WTC11 (cell line): ENCODE data around the gene MYBPH. TPM values are rescaled to one million over a fixed set of nuclear protein-coding genes. Genes with fewer than 3 reads are reported as not detected.
A peak's percentile ranks its signal among the peaks of the same experiment; 100 is the strongest.

Experiments used
- AR ChIP-seq: fragments of 250-450 bp; sonication (Bioruptor Pico); IDR thresholded peaks from 2 replicates; pipeline ENCODE4 v1.9.0; 2021; ENCODE audit warnings: mild to moderate bottlenecking
- ARID4B ChIP-seq: sonication (generic); formaldehyde crosslinking; IDR thresholded peaks from 2 replicates; pipeline ENCODE4 v1.8.0; 2023; ENCODE audit warnings: missing genetic modification reagents, mild to moderate bottlenecking, borderline replicate concordance
- ATF1 ChIP-seq: sonication (generic); formaldehyde crosslinking; IDR thresholded peaks from 2 replicates; pipeline ENCODE4 v1.8.1; 2023; ENCODE audit warnings: mild to moderate bottlenecking, moderate library complexity, missing genetic modification reagents
- EMX1 ChIP-seq: fragments of 250-450 bp; sonication (Bioruptor Pico); IDR thresholded peaks from 2 replicates; pipeline ENCODE4 v1.8.0; 2021; ENCODE audit warnings: mild to moderate bottlenecking
- MAX ChIP-seq: sonication (generic); formaldehyde crosslinking; IDR thresholded peaks from 2 replicates; pipeline ENCODE4 v1.8.0; 2022; ENCODE audit warnings: mild to moderate bottlenecking, missing genetic modification reagents
- MXD4 ChIP-seq: fragments of 250-450 bp; sonication (Bioruptor Pico); IDR thresholded peaks from 2 replicates; pipeline ENCODE4 v1.8.0; 2021; ENCODE audit warnings: mild to moderate bottlenecking, moderate library complexity, borderline replicate concordance
- NFATC4 ChIP-seq: fragments of 250-450 bp; sonication (Bioruptor Pico); IDR thresholded peaks from 2 replicates; pipeline ENCODE4 v1.9.0; 2021; ENCODE audit warnings: mild to moderate bottlenecking
- NR1H2 ChIP-seq: sonication (generic); formaldehyde crosslinking; IDR thresholded peaks from 2 replicates; pipeline ENCODE4 v1.9.0; 2021; ENCODE audit warnings: mild to moderate bottlenecking, moderate library complexity, missing genetic modification reagents
- NR3C1 ChIP-seq: sonication (generic); formaldehyde crosslinking; conservative IDR thresholded peaks from 2 replicates; pipeline ENCODE4 v1.8.1; 2023; ENCODE audit warnings: low read depth, mild to moderate bottlenecking, missing genetic modification reagents
- SMAD3 ChIP-seq: sonication (generic); formaldehyde crosslinking; IDR thresholded peaks from 2 replicates; pipeline ENCODE4 v1.8.0; 2022; ENCODE audit warnings: missing genetic modification reagents, mild to moderate bottlenecking, borderline replicate concordance
- SP1 ChIP-seq: sonication (generic); formaldehyde crosslinking; conservative IDR thresholded peaks from 2 replicates; pipeline ENCODE4 v1.8.1; 2022; ENCODE audit warnings: missing genetic modification reagents
- ZNF219 ChIP-seq: sonication (generic); formaldehyde crosslinking; IDR thresholded peaks from 2 replicates; pipeline ENCODE4 v1.8.0; 2023; ENCODE audit warnings: missing genetic modification reagents, mild to moderate bottlenecking, borderline replicate concordance
- ZNF281 ChIP-seq: sonication (generic); formaldehyde crosslinking; IDR thresholded peaks from 2 replicates; pipeline ENCODE4 v1.8.0; 2023; ENCODE audit warnings: mild to moderate bottlenecking, missing genetic modification reagents
- ZNF317 ChIP-seq: sonication (generic); formaldehyde crosslinking; IDR thresholded peaks from 2 replicates; pipeline ENCODE4 v1.8.1; 2023; ENCODE audit warnings: low read depth, mild to moderate bottlenecking, moderate library complexity, missing genetic modification reagents, borderline replicate concordance
- total RNA-seq: library from RNA; stranded (reverse); gene quantifications from 3 replicates; pipeline ENCODE4 v1.2.3, GENCODE V29; 2021
- TF ChIP-seq, protein P1 (sequence below): fragments of 200-600 bp; IDR thresholded peaks from 2 replicates; pipeline ENCODE4 v1.8.0; 2022; ENCODE audit warnings: antibody characterized with exemption
- TF ChIP-seq, protein P2 (sequence below): sonication (generic); formaldehyde crosslinking; IDR thresholded peaks from 2 replicates; pipeline ENCODE4 v1.8.1; 2022; ENCODE audit warnings: low read depth, missing genetic modification reagents, borderline replicate concordance
- TF ChIP-seq, protein P3 (sequence below): sonication (generic); formaldehyde crosslinking; IDR thresholded peaks from 2 replicates; pipeline ENCODE4 v1.8.0; 2022; ENCODE audit warnings: missing genetic modification reagents
- TF ChIP-seq, protein P4 (sequence below): fragments of 250-450 bp; sonication (Bioruptor Pico); IDR thresholded peaks from 2 replicates; pipeline ENCODE4 v1.9.0; 2021; ENCODE audit warnings: moderate library complexity, mild to moderate bottlenecking, inconsistent platforms, borderline replicate concordance

The MYBPH gene
- total RNA-seq, 1 experiment from 2014 or later, result not detected

DNA sequence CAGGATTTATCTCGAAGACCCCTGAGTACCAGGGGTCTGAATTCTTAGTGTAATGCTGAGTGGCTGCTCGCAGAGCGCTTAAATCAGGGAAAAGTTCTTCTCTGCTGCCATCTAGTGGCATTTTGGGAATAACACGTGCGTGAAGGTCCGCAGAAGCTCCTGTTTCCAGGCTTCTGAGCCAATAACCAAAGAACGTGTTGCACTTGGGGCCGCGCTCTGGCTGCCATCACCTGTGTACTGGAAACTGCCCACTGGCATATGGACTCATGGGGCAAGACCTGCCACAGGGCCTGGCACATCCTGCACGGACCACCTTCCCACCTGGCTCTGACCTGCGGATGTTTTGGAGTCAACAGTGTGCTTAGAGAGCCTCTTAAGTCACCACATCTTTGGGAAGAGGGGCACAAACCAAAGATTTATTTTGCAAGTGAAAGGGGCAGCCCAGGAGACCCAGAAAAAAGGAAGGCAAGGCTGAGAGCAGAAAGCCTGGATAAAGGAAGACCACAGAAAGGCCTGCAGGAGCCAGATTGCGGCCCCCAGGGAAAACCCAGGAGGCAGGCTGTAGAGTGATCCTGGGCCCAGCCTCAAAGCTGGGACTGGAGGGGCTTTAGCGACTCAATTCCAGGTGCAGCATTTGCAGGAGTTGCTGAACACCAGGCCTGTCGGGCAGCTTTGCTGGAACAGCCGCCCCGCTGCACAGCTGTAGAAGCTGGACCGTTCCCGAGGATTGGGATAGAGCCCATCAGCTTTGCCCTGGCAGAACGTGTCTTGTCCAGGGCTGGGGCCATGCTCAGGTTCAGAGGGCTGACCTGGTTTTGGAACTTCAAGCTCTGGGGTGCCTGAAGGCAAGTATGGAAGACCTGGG is 40.9 kb upstream of the MYBPH start (continued):
- TF ChIP-seq NR1H2 (no peak), ARID4B (CRISPR knock-in tag) (no peak), SP1 (CRISPR knock-in tag) (no peak), NFATC4 (no peak), MAX (CRISPR knock-in tag) (peak; percentile 35; the same call in 1 of the 2 replicates), ATF1 (no peak), ZNF281 (no peak), EMX1 (CRISPR knock-in tag) (no peak), MXD4 (CRISPR knock-in tag) (no peak), AR (CRISPR knock-in tag) (no peak), SMAD3 (no peak), NR3C1 (CRISPR knock-in tag) (no peak), ZNF317 (CRISPR knock-in tag) (no peak), ZNF219 (CRISPR knock-in tag) (no peak)
- TF ChIP-seq, protein P1, sequence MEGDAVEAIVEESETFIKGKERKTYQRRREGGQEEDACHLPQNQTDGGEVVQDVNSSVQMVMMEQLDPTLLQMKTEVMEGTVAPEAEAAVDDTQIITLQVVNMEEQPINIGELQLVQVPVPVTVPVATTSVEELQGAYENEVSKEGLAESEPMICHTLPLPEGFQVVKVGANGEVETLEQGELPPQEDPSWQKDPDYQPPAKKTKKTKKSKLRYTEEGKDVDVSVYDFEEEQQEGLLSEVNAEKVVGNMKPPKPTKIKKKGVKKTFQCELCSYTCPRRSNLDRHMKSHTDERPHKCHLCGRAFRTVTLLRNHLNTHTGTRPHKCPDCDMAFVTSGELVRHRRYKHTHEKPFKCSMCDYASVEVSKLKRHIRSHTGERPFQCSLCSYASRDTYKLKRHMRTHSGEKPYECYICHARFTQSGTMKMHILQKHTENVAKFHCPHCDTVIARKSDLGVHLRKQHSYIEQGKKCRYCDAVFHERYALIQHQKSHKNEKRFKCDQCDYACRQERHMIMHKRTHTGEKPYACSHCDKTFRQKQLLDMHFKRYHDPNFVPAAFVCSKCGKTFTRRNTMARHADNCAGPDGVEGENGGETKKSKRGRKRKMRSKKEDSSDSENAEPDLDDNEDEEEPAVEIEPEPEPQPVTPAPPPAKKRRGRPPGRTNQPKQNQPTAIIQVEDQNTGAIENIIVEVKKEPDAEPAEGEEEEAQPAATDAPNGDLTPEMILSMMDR, result peak; percentile 75
- TF ChIP-seq, protein P2, sequence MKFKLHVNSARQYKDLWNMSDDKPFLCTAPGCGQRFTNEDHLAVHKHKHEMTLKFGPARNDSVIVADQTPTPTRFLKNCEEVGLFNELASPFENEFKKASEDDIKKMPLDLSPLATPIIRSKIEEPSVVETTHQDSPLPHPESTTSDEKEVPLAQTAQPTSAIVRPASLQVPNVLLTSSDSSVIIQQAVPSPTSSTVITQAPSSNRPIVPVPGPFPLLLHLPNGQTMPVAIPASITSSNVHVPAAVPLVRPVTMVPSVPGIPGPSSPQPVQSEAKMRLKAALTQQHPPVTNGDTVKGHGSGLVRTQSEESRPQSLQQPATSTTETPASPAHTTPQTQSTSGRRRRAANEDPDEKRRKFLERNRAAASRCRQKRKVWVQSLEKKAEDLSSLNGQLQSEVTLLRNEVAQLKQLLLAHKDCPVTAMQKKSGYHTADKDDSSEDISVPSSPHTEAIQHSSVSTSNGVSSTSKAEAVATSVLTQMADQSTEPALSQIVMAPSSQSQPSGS (CRISPR knock-in tag), result no peak
- TF ChIP-seq, protein P3, sequence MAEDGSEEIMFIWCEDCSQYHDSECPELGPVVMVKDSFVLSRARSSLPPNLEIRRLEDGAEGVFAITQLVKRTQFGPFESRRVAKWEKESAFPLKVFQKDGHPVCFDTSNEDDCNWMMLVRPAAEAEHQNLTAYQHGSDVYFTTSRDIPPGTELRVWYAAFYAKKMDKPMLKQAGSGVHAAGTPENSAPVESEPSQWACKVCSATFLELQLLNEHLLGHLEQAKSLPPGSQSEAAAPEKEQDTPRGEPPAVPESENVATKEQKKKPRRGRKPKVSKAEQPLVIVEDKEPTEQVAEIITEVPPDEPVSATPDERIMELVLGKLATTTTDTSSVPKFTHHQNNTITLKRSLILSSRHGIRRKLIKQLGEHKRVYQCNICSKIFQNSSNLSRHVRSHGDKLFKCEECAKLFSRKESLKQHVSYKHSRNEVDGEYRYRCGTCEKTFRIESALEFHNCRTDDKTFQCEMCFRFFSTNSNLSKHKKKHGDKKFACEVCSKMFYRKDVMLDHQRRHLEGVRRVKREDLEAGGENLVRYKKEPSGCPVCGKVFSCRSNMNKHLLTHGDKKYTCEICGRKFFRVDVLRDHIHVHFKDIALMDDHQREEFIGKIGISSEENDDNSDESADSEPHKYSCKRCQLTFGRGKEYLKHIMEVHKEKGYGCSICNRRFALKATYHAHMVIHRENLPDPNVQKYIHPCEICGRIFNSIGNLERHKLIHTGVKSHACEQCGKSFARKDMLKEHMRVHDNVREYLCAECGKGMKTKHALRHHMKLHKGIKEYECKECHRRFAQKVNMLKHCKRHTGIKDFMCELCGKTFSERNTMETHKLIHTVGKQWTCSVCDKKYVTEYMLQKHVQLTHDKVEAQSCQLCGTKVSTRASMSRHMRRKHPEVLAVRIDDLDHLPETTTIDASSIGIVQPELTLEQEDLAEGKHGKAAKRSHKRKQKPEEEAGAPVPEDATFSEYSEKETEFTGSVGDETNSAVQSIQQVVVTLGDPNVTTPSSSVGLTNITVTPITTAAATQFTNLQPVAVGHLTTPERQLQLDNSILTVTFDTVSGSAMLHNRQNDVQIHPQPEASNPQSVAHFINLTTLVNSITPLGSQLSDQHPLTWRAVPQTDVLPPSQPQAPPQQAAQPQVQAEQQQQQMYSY (CRISPR knock-in tag), result no peak
- TF ChIP-seq, protein P4, sequence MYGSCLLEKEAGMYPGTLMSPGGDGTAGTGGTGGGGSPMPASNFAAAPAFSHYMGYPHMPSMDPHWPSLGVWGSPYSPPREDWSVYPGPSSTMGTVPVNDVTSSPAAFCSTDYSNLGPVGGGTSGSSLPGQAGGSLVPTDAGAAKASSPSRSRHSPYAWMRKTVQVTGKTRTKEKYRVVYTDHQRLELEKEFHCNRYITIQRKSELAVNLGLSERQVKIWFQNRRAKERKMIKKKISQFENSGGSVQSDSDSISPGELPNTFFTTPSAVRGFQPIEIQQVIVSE, result no peak
